ENCODE measurements around the gene KIAA0753. TPM values are rescaled to one million over a fixed set of nuclear protein-coding genes. Genes with fewer than 3 reads are reported as not detected.

KIAA0753 gene
- total RNA-seq: 10 to 100 TPM; 12.9 to 16.4 TPM

DNA sequence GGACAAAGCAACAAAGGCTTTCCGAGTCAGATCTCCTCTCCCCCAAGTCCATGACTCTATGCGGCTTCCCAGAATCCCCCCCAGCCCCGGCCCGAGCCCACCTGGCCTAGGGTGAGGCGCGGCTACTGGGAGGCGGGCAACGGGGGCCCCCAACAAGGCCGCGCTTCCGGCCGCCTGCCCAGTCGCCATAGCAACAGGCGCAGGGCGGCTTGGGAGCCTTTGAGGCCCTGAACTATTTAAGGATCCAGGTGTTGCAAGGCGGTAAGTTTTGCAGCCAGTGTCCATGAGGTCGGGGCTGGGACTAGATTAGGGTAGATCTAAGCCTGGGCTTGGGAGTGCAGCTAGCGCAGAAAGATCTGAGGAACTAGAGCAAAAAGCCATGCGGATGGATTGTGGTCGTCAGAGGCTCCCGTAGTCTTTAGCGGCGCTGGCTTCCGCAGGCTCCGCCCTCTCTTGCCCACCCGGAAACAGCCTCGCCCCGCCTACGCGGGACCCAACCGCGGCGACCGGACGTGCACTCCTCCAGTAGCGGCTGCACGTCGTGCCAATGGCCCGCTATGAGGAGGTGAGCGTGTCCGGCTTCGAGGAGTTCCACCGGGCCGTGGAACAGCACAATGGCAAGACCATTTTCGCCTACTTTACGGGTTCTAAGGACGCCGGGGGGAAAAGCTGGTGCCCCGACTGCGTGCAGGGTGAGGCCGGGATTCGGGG is at the start of gene KIAA0753, which contains the start of gene TXNDC17:
Gene KIAA0753, minus strand, starts transcription at position 176 of the 711 bp plus-strand sequence. CDS start 5,608 bp downstream, outside the sequence.
Gene TXNDC17, plus strand, starts transcription at position 525 of the 711 bp plus-strand sequence. Its CDS starts 23 bp downstream, at position 548.

DNA sequence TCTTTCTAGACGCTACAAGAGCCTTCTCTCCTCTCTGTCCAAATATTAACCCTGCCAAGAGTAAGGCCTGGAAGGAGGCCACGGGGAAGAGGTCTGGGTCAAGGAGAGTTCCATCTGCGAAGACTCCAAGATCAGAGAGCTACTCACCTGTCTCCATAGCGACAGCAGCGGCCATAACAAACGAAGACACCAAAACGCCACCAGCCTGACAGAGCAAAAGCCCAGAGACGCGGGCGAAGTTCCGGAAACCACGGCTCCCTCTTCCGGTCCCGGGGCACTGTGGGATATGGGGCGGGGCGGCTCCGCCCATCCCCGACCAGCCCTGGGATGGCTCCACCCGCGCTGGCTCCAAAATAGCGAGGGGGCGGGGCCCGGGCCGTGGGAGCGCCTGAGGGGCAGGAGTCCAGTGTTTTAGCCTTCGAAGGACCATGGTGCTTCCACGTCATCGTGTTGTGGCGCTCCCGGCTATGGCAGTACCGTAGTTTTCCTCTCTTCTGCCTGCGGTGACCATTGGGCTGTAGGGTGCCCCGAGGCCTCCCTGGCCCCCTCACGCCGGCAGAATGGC is 10.9 kb upstream of the KIAA0753 start, which contains the start of the genes C17orf100 and MED31:
Gene C17orf100, plus strand, starts transcription at position 409 of the 565 bp plus-strand sequence. Its CDS starts 152 bp downstream, at position 561.
Gene MED31, minus strand, starts transcription at position 252 of the 565 bp plus-strand sequence. Its CDS starts 77 bp downstream, at position 175.

GRCh38 chr17:6556121-6557039 is 84.1 kb downstream of the KIAA0753 start, which contains the start of gene PITPNM3:
Gene PITPNM3, minus strand, starts transcription at chr17:6556555. Its CDS starts 149 bp downstream, at chr17:6556406.

Small RNA genes within 50 kb of the gene (microRNA-seq; reads per million reads assigned to microRNA genes)
- gene MIR4520-1 (ENCODE audit: borderline microRNAs expressed, borderline replicate concordance): not detected
- not detected for gene MIR4520-2 (ENCODE audit: borderline microRNAs expressed, borderline replicate concordance)

Other genes with a start within 250 kb of the KIAA0753 start
- not detected for gene AIPL1, start 205.6 kb downstream of the KIAA0753 start, total RNA-seq
- gene PIMREG, start 196.3 kb downstream of the KIAA0753 start, total RNA-seq: 10 to 100 TPM; 21.8 to 24.1 TPM
- under 1 TPM; 0.55 to 0.60 TPM for gene PITPNM3, start 84.2 kb downstream of the KIAA0753 start, total RNA-seq
- 10 to 100 TPM; 56.1 to 61.3 TPM for gene TXNDC17, start 349 bp upstream of the KIAA0753 start, total RNA-seq
- gene MED31, start 10.9 kb upstream of the KIAA0753 start, total RNA-seq: 10 to 100 TPM; 20.5 to 25.5 TPM
- gene C17orf100, start 11.1 kb upstream of the KIAA0753 start, total RNA-seq: 1 to 10 TPM; 3.3 to 4.3 TPM
- gene SLC13A5, start 72.7 kb upstream of the KIAA0753 start, total RNA-seq: not detected
- 100 to 1,000 TPM; 156 to 163 TPM for gene XAF1, start 115.3 kb upstream of the KIAA0753 start, total RNA-seq
- under 1 TPM; 0.65 to 0.81 TPM for gene FBXO39, start 135.5 kb upstream of the KIAA0753 start, total RNA-seq
- gene TEKT1, start 191.0 kb upstream of the KIAA0753 start, total RNA-seq: not detected

Measured in activated naive CD4-positive, alpha-beta T cell treated with anti-CD3 and anti-CD28 coated beads, Interleukin-2, amount 10 ng/mL, durations not matched to agents 5 hours and 36 hours (primary cell).